GM21447 (cell line): ENCODE data around the gene TFDP1.

Experiments
- ATAC-seq: cut with Tn5 transposase; IDR thresholded peaks from one replicate; pipeline ENCODE4 v1.9.1; 2021; ENCODE audit not compliant: unreplicated experiment

TFDP1 gene

GRCh38 chr13:113657851-113658741 is 73.5 kb downstream of the TFDP1 start, which contains the start of gene ATP4B:
ATP4B (minus strand) TSS chr13:113658198; CDS start chr13:113658144, 54 bp downstream.
- no peak for ATAC-seq

- ATAC-seq = no peak
Observed at GRCh38 chr13:113658836-113659235, 74.3 kb downstream of the TFDP1 start.

DNA sequence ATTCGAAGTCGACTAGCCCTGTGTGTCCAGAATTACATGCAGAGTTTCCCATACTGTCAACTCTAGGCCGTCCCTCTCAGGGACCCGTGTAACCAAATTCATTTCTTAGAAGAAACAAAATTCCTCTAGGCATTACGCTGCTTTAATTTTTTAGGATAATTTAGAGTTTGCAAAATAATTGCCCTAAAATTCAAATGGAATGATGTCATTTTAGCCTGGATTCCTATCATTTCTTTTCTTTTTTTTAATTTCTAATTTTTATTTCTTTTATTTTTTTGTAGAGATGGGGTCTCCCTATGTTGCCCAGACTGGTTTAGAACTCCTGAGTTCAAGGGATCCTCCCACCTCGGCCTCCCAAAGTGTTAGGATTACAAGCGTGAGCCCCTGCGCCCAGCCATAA is 74.8 kb downstream of the TFDP1 start:
- ATAC-seq = no peak

- no peak for ATAC-seq
Observed at GRCh38 chr13:113660066-113660465, 75.5 kb downstream of the TFDP1 start.

DNA sequence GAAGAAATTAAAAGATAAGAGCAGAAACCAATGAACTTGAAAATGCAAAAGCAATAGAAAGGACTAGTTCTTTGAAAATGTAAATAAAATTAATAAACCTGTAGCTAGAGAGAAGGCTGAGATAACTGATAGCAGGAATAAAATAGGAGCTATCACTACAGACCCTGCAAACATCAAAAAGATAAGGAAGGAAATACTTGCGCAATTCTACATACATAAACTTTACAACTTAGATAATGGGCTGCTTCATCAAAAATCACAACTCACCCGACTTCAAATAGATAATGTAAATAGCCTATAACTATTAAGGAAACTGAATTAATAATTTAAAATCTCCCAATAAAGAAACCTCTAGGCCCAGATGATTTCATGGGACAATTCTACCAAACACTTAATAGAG is 77.0 kb downstream of the TFDP1 start:
- ATAC-seq = no peak

DNA sequence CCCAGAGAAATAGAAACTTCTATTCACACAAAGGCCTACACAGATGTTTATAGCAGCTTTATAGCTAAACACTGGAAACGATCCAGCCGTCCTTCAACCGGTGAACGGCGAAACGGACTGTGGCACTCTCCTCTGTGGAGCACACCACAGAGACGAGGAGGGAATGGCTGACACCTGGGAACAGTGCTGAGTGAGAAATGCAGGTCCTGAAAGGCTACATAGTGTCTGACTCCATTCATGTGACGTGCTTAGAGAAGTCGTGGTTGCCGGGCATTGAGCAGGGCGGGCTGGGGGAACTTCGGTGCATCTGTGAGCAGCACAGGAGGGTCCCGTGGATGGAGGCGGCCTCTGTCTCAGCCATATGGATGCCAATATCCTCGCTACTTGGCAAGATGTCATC is 79.4 kb downstream of the TFDP1 start:
- no peak for ATAC-seq

GRCh38 chr13:113664751-113665596 is 80.4 kb downstream of the TFDP1 start:
- ATAC-seq = no peak

- ATAC-seq = no peak
Observed at GRCh38 chr13:113665597-113666328, 81.2 kb downstream of the TFDP1 start.

GRCh38 chr13:113666329-113666670 is 81.7 kb downstream of the TFDP1 start:
- ATAC-seq = no peak

DNA sequence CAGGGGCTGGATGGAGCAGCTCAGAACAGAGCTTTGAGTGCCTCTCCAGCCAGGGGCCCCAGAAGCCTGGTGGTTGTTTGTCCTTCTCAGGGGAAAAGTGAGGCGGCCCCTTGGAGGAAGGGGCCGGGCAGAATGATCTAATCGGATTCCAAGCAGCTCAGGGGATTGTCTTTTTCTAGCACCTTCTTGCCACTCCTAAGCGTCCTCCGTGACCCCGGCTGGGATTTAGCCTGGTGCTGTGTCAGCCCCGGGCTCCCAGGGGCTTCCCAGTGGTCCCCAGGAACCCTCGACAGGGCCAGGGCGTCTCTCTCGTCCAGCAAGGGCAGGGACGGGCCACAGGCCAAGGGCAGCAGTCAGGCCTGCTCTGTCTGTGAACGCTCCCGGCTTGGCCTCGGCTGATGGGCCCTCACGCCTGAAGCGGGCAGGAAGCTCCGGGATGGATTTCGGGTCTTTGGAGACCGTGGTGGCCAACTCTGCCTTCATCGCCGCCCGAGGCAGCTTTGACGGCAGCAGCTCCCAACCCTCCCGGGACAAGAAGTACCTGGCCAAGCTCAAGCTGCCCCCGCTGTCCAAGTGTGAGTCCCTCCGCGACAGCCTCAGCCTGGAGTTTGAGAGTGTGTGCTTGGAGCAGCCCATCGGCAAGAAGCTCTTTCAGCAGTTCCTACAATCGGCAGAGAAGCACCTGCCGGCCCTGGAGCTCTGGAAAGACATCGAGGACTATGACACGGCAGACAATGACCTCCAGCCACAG is 82.6 kb downstream of the TFDP1 start, which contains the start of gene GRK1:
Gene GRK1, plus strand, starts transcription at position 269 of the 751 bp plus-strand sequence. Its CDS starts 168 bp downstream, at position 437.
- no peak for ATAC-seq

DNA sequence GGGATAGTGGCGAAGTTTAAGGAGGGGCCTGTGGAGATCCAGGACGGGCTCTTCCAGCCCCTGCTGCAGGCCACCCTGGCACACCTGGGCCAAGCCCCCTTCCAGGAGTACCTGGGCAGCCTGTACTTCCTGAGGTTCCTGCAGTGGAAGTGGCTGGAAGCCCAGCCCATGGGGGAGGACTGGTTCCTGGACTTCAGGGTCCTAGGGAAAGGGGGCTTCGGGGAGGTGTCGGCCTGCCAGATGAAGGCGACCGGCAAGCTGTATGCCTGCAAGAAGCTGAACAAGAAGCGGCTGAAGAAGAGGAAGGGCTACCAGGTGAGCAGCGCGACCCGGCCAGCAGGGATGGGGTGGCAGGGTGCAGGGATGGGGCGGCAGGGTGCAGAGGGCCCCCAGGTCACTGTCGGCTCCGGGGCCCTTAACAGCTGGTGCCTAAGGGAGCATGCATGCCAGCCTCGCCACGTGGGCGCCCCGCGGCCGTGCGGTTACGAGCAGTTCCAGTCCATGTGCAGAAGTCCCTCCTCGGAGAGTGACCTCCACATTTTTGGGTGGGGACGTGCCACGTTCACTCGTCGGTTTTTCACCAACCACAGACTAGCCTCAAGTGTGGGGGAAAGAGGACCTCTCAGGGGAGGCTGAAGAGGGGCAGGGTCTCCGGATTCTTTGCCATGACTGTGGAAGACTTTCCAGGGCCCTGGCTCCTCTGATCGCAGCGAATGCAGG is 83.4 kb downstream of the TFDP1 start:
- ATAC-seq = no peak

DNA sequence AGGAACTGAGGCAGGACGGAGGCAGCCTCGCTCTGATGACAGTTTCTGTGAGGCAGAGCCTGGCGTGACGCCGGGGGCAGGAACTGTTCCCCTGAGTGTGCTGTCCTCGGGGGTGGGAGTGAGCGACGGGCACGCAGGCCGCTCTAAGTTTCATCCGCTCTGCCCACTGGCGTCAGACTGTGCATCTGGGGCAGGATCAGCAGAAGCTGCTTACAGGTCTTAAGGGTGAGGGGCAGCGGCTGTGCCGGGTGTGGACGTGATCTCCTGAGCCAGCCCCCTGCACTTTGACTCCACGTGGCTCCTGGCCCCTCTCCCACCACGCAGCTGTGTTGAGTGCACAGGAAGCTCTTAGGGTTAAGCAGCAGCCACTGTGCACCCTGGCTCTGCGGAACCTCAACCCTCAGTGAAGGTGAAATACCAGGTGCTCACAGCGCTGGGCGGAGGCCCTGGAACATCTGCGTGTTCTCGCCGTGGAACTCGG is 84.0 kb downstream of the TFDP1 start:
- no peak for ATAC-seq

- no peak for ATAC-seq
Observed at GRCh38 chr13:113669231-113669754, 84.7 kb downstream of the TFDP1 start.

- no peak for ATAC-seq
Observed at GRCh38 chr13:113669755-113670341, 85.3 kb downstream of the TFDP1 start.

GRCh38 chr13:113670541-113670940 is 86.0 kb downstream of the TFDP1 start:
- no peak for ATAC-seq

GRCh38 chr13:113671066-113672001 is 86.8 kb downstream of the TFDP1 start:
- ATAC-seq = no peak

DNA sequence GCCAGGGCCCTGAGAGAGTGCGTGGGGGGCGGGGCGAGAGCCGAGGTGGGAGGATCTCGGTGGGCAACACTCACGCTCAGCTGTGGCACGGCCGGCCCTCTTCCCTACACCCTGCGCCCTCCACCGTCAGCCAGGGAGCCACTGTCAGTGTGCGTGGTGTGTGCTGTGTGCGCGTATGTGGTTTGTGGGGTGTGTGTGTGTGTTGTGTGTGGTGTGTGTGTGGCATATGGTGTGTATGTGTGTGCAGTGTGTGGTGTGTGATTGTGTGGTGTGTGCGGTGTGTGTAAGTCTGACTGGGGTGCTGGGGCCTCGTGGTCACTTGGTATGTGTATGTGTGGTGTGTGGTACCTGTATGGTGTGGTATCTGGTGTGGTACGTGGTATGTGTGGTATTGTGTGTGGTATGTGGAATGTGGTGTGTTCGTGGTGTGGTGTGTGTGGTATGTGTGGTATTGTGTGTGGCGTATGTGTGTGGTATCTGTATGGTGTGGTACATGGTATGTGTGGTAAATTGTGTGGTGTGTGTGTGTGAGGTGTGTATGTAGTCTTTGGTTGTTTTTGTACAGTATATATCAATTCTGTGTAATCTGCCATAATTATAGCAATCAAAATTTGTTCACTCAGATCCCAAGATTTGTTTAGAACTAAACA is 87.6 kb downstream of the TFDP1 start:
- ATAC-seq = no peak
